Adipose tissue (tissue), 3 donors: Measurements from ENCODE around the gene ING4. TPM values are rescaled to one million over a fixed set of nuclear protein-coding genes. Genes with fewer than 3 reads are reported as not detected.
A peak's percentile ranks its signal among the peaks of the same experiment; 100 is the strongest.

ENCODE experiments used
- H3K27ac ChIP-seq: one replicate; pipeline ENCODE4 v1.5.1; 2013; ENCODE audit warnings: low read depth, low read length
- WGBS, 3 donors: extraction: QIAGEN DNeasy Blood & Tissue Kit; methylation state at CpG; one replicate each; pipeline ENCODE4 v1.1.7; 2013; 5-methylcytosine and 5-hydroxymethylcytosine counted together
- polyA plus RNA-seq, 3 donors: library from polyadenylated mRNA; stranded (reverse); fragments of 200-250 nt; gene quantifications; one replicate each; pipeline ENCODE4 v1.2.3, GENCODE V29; 2013
- donor health status: healthy with polysubstance abuse.
- donor health status: Bipolar disorder and iron deficiency.
- donor health status: healthy.

The ING4 gene
- polyA plus RNA-seq, 3 donors: 23.2 to 28.7 (median 25.2) TPM

- WGBS, 3 donors: 48 to 69% (median 65%) methylated on average over 7 of the region's 7 CpGs
Observed at GRCh38 chr12:6614513-6615172, 48.3 kb downstream of the ING4 start.

GRCh38 chr12:6613776-6614512, 49.0 kb downstream of the ING4 start:
- 4 to 8% (median 4%) methylated on average over 20 to 21 of the region's 21 CpGs for WGBS, 3 donors
- H3K27ac ChIP-seq: peak overlapping the region; percentile 11

More at GRCh38 chr12:6614513-6615172, 48.3 kb downstream of the ING4 start:
- H3K27ac ChIP-seq: no peak overlapping the region

GRCh38 chr12:6613015-6613775, 49.7 kb downstream of the ING4 start:
- no peak overlapping the region for H3K27ac ChIP-seq
- 2 to 6% (median 2%) methylated on average over 15 to 17 of the region's 17 CpGs for WGBS, 3 donors

GRCh38 chr12:6612652-6613014, 50.3 kb downstream of the ING4 start:
- WGBS, 3 donors: 37 to 42% (median 38%) methylated on average over 7 of the region's 7 CpGs
- H3K27ac ChIP-seq: no peak overlapping the region

GRCh38 chr12:6612247-6612646, 50.7 kb downstream of the ING4 start:
- WGBS, 3 donors: 65 to 77% (median 68%) methylated on average over 6 of the region's 6 CpGs
- no peak overlapping the region for H3K27ac ChIP-seq

- no peak overlapping the region for H3K27ac ChIP-seq
- 27 to 57% (median 53%) methylated on average over 8 of the region's 8 CpGs for WGBS, 3 donors
Observed at GRCh38 chr12:6608592-6609281, 54.2 kb downstream of the ING4 start.

- WGBS, 3 donors: 2 to 4% (median 4%) methylated on average over 8 of the region's 8 CpGs
- H3K27ac ChIP-seq: no peak overlapping the region
Observed at GRCh38 chr12:6607751-6608591, 54.9 kb downstream of the ING4 start.

- H3K27ac ChIP-seq: peak overlapping the region; percentile 28
- WGBS, 3 donors: 1% methylated on average over 50 to 67 of the region's 70 CpGs
Observed at GRCh38 chr12:6606331-6607131, 56.4 kb downstream of the ING4 start.

GRCh38 chr12:6605421-6606330, 57.2 kb downstream of the ING4 start:
- no peak overlapping the region for H3K27ac ChIP-seq
- 4 to 6% (median 6%) methylated on average over 18 of the region's 18 CpGs for WGBS, 3 donors

GRCh38 chr12:6604259-6605029, 58.5 kb downstream of the ING4 start:
- WGBS, 3 donors: 45 to 66% (median 59%) methylated on average over 6 of the region's 6 CpGs
- no peak overlapping the region for H3K27ac ChIP-seq

GRCh38 chr12:6603095-6603567, 59.8 kb downstream of the ING4 start:
- no peak overlapping the region for H3K27ac ChIP-seq
- WGBS, 3 donors: 18 to 21% (median 19%) methylated on average over 5 to 6 of the region's 6 CpGs

- WGBS, 3 donors: 69 to 74% (median 69%) methylated on average over 3 of the region's 3 CpGs
Observed at GRCh38 chr12:6602526-6602925, 60.4 kb downstream of the ING4 start.

More at GRCh38 chr12:6602526-6602925, 60.4 kb downstream of the ING4 start:
- no peak overlapping the region for H3K27ac ChIP-seq
